ENCODE data around the gene SPINK13.
"Not testable (repeated sequence)": the region's sequence is repeated elsewhere in the genome, so short reads cannot be mapped to it uniquely, and the experiment has no call there.

The SPINK13 gene

GRCh38 chr5:148267962-148268361 lies 632 bp upstream of the SPINK13 start:
- H3K9ac ChIP-seq (ENCODE audit: low read length) = no peak overlapping the region

GRCh38 chr5:148275129-148275528 lies 6.5 kb downstream of the SPINK13 start:
- not testable (repeated sequence) for H3K4me2 ChIP-seq (ENCODE audit: low read length); H3K36me3 ChIP-seq (replicated peaks; ENCODE audit: low read depth, low read length); H3K4me1 ChIP-seq (ENCODE audit: low read length); H3K9ac ChIP-seq (ENCODE audit: low read length); H3K27ac ChIP-seq (ENCODE audit: low read length); H2AFZ ChIP-seq (ENCODE audit: low read depth, low read length); H4K20me1 ChIP-seq (ENCODE audit: insufficient read depth, low read length); H3K79me2 ChIP-seq (ENCODE audit: low read length); H3K4me3 ChIP-seq (ENCODE audit: low read length); H3K9me3 ChIP-seq (ENCODE audit: insufficient read depth, low read length); H3K27me3 ChIP-seq (ENCODE audit: low read depth, low read length)

More at GRCh38 chr5:148267962-148268361, 632 bp upstream of the SPINK13 start:
- no peaks in the 10 kb centered on the region for H3K4me1 ChIP-seq (ENCODE audit: low read length)
- no peaks in the 10 kb centered on the region for H3K9me3 ChIP-seq (ENCODE audit: insufficient read depth, low read length)
- H3K27me3 ChIP-seq (ENCODE audit: low read depth, low read length) = no peaks in the 10 kb centered on the region
- H4K20me1 ChIP-seq (ENCODE audit: insufficient read depth, low read length) = no peaks in the 10 kb centered on the region
- no peak overlapping the region for H3K4me2 ChIP-seq (ENCODE audit: low read length)
- no peak overlapping the region for H2AFZ ChIP-seq (ENCODE audit: low read depth, low read length)
- H3K4me3 ChIP-seq (ENCODE audit: low read length) = no peak overlapping the region
- no peak overlapping the region for H3K27ac ChIP-seq (ENCODE audit: low read length)
- H3K79me2 ChIP-seq (ENCODE audit: low read length) = no peaks in the 10 kb centered on the region
- H3K36me3 ChIP-seq (replicated peaks; ENCODE audit: low read depth, low read length) = no peaks in the 10 kb centered on the region
- no peak for TF ChIP-seq EZH2phosphoT487 (IDR thresholded peaks at IDR 0.05; ENCODE audit: low read depth)
- TF ChIP-seq CTCF (IDR thresholded peaks at IDR 0.05; ENCODE audit: low read depth, low read length) = no peak

GRCh38 chr5:148280893-148281292 lies 12.3 kb downstream of the SPINK13 start:
- not testable (repeated sequence) for H3K36me3 ChIP-seq (replicated peaks; ENCODE audit: low read depth, low read length); H3K27me3 ChIP-seq (ENCODE audit: low read depth, low read length); H3K9me3 ChIP-seq (ENCODE audit: insufficient read depth, low read length); H4K20me1 ChIP-seq (ENCODE audit: insufficient read depth, low read length); H3K79me2 ChIP-seq (ENCODE audit: low read length)
- Histone ChIP-seq H3K4me1 (ENCODE audit: low read length) (peaks cover 16% of the 10 kb centered on the region), H3K27ac (ENCODE audit: low read length) (peak overlapping the region; percentile 34), H3K9ac (ENCODE audit: low read length) (peak overlapping the region; percentile 46; the same call in 1 of the 2 replicates), H2AFZ (ENCODE audit: low read depth, low read length) (peak overlapping the region; percentile 85; the same call in 1 of the 2 replicates), H3K4me2 (ENCODE audit: low read length) (peak overlapping the region; percentile 66), H3K4me3 (ENCODE audit: low read length) (peak overlapping the region; percentile 59)

- H2AFZ ChIP-seq (ENCODE audit: low read depth, low read length) = peak overlapping the region; percentile 76; the same call in 1 of the 2 replicates
- H3K4me2 ChIP-seq (ENCODE audit: low read length) = peak overlapping the region; percentile 66
Measured at GRCh38 chr5:148281336-148281735, 12.7 kb downstream of the SPINK13 start.

GRCh38 chr5:148290271-148291195 lies 21.9 kb downstream of the SPINK13 start:
- H3K4me3 ChIP-seq (ENCODE audit: low read length) = no peak overlapping the region
- H2AFZ ChIP-seq (ENCODE audit: low read depth, low read length) = peak overlapping the region; percentile 18; the same call in 1 of the 2 replicates
- H3K79me2 ChIP-seq (ENCODE audit: low read length) = no peaks in the 10 kb centered on the region
- no peak overlapping the region for H3K27ac ChIP-seq (ENCODE audit: low read length)
- peaks cover 4% of the 10 kb centered on the region; the same call in 1 of the 2 replicates for H3K27me3 ChIP-seq (ENCODE audit: low read depth, low read length)
- H3K9me3 ChIP-seq (ENCODE audit: insufficient read depth, low read length) = no peaks in the 10 kb centered on the region
- no peak overlapping the region for H3K9ac ChIP-seq (ENCODE audit: low read length)
- H4K20me1 ChIP-seq (ENCODE audit: insufficient read depth, low read length) = no peaks in the 10 kb centered on the region
- no peaks in the 10 kb centered on the region for H3K36me3 ChIP-seq (replicated peaks; ENCODE audit: low read depth, low read length)
- peak; percentile 59 for TF ChIP-seq CTCF (IDR thresholded peaks at IDR 0.05; ENCODE audit: low read depth, low read length)
- TF ChIP-seq EZH2phosphoT487 (IDR thresholded peaks at IDR 0.05; ENCODE audit: low read depth) = no peak
- no peak overlapping the region for H3K4me2 ChIP-seq (ENCODE audit: low read length)
- H3K4me1 ChIP-seq (ENCODE audit: low read length) = no peaks in the 10 kb centered on the region

More at GRCh38 chr5:148281336-148281735, 12.7 kb downstream of the SPINK13 start:
- Histone ChIP-seq H3K9ac (ENCODE audit: low read length) (peak overlapping the region; percentile 34; the same call in 1 of the 2 replicates), H3K4me3 (ENCODE audit: low read length) (peak overlapping the region; percentile 59), H3K27ac (ENCODE audit: low read length) (peak overlapping the region; percentile 34), H3K4me1 (ENCODE audit: low read length) (peaks cover 16% of the 10 kb centered on the region)
- H3K79me2 ChIP-seq (ENCODE audit: low read length); H3K27me3 ChIP-seq (ENCODE audit: low read depth, low read length); H3K36me3 ChIP-seq (replicated peaks; ENCODE audit: low read depth, low read length); H3K9me3 ChIP-seq (ENCODE audit: insufficient read depth, low read length); H4K20me1 ChIP-seq (ENCODE audit: insufficient read depth, low read length): not testable (repeated sequence)

All from OCI-LY3 (cell line).